K562 (cell line): Measurements from ENCODE around the gene TNP1.

ENCODE experiments used
- CTCF ChIP-seq, 3 experiments: IDR thresholded peaks in 2 of 3; conservative IDR thresholded peaks in 1 of 3; 2 replicates each; pipeline ENCODE4 v1.5.1; 2011 to 2012; ENCODE audit warnings: low read length in 3 of 3, mild to moderate bottlenecking in 3 of 3, control low read depth in 2 of 3, improper control_type of control experiment in 1 of 3, inconsistent platforms in 1 of 3, low read depth in 1 of 3, mixed read lengths in 1 of 3, moderate library complexity in 1 of 3; ENCODE audit not compliant: insufficient read depth in 2 of 3
- LARP7 ChIP-seq: fragments of 450-650 bp; IDR thresholded peaks from 2 replicates; pipeline ENCODE4 v1.6.1; 2016
- POLR2A ChIP-seq: fragments of 450-650 bp; conservative IDR thresholded peaks from 2 replicates; pipeline ENCODE4 v1.6.1; 2016
- SIN3A ChIP-seq, 2 experiments: fragments of 150-350 bp in 1 of 2; IDR thresholded peaks; 2 replicates each; pipeline ENCODE4 v1.6.1; 2011 to 2016; ENCODE audit warnings: borderline replicate concordance in 2 of 2, low read depth in 2 of 2, low read length in 2 of 2, mild to moderate bottlenecking in 2 of 2, moderate library complexity in 2 of 2; ENCODE audit not compliant: control insufficient read depth in 1 of 2

- no peak for TF ChIP-seq POLR2A
- no peak for TF ChIP-seq CTCF (IDR thresholded peaks at IDR 0.05 in 2 of 3, conservative IDR thresholded peaks at IDR 0.05 in 1 of 3; ENCODE audit: insufficient read depth in 2 of 3, low read depth in 1 of 3, low read length in 3 of 3)
- TF ChIP-seq SIN3A (IDR thresholded peaks at IDR 0.05; ENCODE audit: borderline replicate concordance in 2 of 2, control insufficient read depth in 1 of 2, low read depth in 2 of 2, low read length in 2 of 2) = no peak
- TF ChIP-seq LARP7 = no peak
Observed at GRCh38 chr2:216859944-216860343, at the start of gene TNP1.
